GM21737 (cell line): ENCODE measurements around the gene CAMSAP2.
A peak's percentile ranks its signal among the peaks of the same experiment; 100 is the strongest.

Source experiments
- ATAC-seq: cut with Tn5 transposase; IDR thresholded peaks from one replicate; pipeline ENCODE4 v1.9.1; 2021; ENCODE audit warnings: mild to moderate bottlenecking, moderate library complexity; ENCODE audit not compliant: unreplicated experiment

The CAMSAP2 gene

DNA sequence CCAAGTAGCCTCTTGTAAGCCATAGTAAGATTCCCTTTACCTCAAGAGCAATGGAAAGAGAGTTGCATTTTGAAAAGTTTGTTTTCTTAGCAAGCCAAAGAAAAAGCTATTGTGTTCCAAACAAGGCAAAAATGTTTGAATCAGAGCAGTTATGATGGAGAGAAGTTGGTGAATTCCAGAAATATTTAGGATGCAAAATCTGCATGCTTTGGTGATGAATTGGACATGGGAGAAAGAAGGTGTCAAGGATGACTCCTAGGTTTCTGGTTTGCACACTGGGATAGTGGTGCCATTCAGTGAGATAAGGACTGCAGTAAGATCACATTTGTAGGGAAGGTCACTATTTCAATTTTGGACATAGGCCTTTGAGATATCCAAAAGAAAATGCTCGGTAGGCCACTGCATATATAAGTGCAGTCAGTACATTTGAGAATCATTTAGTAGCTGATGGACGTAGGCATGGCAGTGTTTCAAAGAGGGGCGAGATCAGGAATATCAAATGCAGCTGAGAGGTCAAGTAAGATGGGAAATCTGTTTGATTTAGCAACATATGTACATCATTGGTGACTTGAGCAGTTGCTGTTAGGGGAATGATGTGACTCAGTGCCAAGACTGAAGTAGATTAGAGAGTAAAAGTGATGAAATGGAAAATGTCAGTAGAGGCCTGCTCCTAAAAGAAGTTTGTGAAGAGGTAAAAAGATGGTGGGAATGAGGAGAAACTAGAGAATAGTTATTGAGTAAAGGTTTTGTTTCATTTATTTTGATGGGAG lies 100.2 kb downstream of the CAMSAP2 start:
- ATAC-seq = no peak

DNA sequence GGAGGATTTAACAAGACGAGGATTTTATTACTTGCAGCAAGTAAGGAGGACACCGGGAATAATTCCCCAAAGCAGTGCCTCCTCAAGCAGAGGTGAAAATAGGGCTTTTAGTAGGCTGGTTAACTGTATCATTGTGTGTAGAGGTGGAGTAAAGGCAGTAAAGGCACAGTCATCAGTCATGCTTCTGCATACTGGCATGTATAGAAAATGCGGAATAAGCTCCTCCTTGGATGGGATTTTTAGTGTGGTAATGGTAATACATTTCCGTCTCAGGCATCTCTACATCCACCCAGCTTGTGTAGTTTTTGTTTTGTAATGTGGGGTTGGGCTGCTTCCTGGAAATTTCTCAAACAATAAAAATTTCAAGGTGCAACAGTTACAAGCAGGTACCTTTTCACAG lies 106.7 kb downstream of the CAMSAP2 start:
- ATAC-seq = no peak

DNA sequence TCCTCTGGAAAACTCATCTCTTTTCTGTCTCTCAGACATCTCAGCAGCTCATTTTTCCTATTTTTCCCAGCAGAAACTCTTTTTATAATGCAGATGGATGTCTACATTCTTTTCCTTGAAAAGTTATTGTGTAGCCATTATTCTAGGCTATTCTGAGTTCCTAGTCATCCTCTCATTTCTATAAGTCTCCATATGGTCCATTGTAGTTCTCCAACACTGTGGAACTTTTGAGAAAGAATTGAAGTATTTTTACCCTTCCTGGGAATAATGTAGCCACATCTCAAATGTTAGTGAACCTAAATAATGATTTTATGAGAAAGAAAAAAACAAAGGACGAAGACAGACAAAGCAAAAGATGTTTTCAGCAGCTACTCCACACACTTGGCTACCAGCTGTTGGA lies 107.7 kb downstream of the CAMSAP2 start:
- no peak for ATAC-seq

DNA sequence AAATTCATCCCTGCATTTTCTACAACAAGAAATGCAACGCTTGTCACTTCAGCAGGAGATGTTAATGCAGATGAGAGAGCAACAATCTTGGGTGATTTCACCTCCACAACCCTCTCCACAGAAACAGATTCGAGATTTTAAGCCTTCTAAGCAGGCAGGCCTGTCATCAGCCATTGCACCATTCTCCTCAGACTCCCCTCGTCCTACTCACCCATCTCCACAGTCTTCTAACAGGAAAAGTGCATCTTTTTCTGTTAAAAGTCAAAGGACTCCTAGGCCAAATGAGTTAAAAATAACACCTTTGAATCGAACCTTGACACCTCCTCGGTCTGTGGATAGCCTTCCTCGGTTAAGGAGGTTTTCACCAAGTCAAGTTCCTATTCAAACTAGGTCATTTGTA lies 110.7 kb downstream of the CAMSAP2 start:
- ATAC-seq = no peak

DNA sequence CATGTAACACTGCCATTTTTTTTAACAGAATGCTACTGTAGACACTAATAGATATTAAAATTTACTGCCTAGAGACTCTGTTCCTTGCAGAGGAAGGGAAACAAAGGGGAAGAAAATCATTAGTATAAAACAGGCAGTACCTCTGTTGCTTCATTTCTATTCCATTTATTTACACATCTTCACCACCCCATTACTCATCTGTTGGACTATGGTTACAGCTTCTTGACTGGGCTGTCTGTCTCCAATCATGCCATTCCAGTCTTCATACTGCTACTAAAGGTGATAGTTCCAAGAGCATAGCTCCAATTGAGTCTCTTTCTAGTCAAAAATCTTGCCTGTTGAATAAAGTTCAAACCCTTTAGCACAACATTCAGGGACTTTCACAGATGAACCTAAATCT lies 111.9 kb downstream of the CAMSAP2 start:
- ATAC-seq = no peak

DNA sequence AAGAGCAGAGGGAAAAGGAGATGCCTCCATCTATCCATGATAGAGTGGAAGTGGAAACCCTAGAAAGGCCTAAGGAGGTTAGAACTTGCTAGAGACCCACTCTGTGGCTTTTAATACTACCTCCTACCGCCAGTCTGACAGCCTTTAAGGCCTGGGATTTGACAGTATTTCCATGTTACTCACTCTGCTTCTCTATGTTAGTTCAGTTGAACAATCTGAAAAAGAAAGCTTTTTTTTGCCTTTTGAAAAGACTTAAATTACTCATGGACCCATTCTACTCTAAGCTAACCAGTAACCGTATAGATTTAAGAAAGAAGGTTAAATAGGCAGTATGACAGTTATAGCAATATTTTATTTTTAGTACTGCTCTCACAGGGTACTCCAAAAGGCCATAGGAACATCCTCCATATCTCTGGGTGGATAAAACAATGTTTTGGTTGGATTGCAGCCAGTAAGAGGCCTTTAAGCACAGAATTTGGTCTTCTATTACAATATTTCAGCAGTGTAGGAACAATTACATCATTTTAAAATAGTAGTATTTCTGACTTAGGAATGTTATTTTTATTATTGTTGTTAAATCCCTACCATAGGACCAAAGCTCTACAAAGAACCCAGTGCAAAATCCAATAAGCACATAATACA lies 118.1 kb downstream of the CAMSAP2 start:
- ATAC-seq = no peak

DNA sequence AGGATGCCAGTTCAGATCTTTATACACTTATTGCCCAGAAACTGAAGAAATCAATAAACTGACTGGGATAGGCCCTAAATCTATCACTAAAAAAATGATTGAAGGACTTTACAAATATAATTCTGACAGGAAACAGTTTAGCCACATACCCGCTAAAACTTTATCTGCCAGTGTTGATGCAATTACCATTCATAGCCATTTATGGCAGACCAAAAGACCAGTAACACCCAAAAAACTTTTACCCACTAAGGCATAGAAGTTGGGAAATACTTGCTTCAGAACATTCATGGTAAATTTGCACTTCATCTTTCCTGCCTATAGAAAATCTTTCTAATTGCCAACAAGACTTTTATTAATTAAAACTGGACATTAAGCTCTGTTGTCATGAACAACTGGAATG lies 119.1 kb downstream of the CAMSAP2 start:
- ATAC-seq = no peak

DNA sequence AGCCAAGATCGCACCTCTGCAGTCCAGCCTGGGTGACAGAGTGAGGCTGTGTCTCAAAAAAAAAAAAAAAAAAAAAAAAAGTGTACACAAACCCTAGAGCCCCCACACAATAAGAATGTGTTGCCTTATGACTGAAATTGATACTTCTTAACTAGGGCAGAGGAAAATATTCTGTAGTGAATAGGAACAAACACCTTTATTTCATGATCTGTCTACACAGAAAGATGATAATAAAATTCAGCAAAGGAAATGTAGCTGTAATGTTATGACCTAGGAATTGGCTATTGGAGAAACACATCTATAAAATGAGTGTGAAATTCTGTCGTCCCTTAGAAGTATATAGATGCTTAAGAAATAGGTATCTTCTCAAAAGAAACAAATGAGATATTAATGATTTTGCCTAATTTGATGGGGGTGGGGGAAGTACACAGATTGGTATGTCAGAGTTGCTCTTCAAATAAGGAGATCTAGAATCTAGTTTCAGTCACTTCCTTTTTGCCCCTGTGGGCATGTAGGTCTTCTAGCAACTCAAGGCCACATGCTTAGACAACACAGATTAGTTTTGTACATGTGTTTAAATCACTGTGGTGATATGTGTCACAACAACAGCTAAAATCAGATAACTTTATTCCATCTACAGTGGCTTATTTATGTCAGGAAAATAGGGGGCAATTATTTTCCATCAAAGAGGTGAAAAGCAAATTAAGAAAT lies 123.4 kb downstream of the CAMSAP2 start:
- no peak for ATAC-seq

DNA sequence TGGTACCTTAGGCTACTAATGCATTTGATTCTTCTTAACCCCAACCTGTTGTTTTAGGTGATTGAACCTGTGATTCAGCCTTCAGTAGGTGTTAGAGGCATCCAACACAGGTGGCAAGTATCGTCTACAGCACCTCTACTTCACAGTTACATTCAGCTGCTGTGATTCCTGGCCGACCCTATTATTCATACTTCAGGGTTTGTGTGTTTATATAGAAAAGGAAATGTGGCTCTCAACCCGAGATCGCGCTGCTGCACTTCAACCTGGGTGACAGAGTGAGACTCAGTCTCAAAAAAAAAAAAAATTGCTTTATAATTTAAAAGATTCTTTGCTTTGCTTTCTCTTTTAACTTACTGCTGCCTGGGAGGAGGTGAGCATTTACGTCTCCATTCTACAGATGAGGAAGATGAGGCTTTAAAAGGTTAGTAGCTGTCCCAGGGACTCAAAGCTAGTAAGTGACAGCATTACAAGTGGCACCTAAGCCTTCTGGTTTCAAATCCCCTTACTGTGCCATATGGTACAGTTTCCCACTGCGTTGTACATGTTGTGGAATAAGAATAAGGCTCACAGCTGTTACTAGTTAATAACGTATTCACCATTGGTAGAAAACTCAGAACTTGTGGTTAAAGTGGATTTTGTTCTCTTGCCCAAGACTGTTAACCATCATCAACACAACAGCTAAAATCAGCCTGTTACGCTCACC lies 124.2 kb downstream of the CAMSAP2 start:
- no peak for ATAC-seq

DNA sequence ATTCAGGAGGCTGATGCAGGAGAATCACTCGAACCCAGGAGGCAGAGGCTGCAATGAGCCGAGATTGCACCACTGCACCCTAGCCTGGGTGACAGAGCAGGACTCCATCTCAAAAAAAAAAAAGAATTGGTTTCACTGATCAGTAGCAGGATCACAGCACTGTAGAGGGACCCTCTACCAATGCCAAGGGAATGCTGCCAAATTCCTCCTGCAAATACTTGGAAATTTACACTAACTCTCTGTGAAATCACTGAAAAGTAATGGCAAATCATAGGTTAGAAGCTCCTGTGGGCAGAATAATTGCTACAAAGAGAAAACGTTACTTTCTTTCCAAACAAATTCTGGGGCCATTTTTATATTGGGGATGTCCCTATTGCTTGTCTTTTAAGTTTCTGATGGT lies 127.4 kb downstream of the CAMSAP2 start:
- ATAC-seq = no peak

DNA sequence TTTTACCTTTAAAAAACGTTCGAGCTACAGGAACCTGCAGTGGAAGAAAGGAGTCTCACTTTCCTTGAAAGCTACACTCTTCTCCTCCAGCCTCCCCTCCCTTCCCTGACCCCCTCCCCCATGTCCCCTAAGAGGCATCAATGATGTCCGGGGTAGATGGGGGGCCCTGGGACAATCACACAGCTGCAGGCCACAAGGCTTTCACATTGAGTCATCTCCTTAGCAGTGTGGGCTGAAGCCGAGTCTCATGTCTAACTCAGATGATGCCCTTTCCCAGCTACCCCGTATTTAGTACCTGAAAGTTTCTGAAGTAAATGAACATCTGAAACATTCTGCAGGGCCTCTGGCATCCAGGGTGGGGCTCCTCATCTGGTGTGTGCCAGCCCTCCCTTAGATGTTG lies 127.8 kb downstream of the CAMSAP2 start:
- ATAC-seq = peak; percentile 74

DNA sequence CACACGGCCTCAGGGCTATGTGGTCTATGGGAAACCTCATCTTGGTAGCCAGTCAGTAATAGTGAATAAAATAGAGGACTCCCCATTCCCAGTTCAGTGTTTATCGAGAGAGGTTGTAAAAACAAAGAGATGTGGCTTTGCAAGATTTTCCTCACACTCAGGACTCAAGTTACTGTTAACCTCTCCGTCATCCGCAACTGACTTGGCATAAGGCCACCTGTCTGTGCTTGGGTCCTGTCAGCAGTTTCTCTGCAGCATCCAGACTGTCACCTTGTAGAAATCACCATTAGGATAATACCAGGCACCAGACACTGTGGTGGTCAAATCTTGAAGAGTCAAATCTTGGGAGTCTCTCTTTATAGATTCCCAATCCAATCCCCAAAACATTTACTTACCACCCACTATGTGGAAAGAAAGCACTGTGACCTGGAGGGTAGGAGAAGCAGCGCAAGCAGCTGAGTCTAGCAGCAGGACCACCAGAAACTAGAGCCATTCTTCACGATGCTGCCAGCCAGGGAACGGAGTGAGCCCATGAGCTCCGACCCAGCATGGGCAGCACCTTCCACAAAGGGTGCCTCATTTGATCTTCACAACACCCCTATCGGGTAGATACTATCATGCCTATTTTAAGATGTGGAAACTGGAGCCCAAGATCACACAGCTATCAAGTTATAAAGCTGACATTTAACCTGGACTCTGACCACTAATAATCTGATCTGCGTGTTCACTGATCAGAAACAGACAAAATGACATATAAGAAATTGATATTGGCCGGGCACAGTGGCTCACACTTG lies 128.5 kb downstream of the CAMSAP2 start:
- peak; percentile 3 for ATAC-seq

DNA sequence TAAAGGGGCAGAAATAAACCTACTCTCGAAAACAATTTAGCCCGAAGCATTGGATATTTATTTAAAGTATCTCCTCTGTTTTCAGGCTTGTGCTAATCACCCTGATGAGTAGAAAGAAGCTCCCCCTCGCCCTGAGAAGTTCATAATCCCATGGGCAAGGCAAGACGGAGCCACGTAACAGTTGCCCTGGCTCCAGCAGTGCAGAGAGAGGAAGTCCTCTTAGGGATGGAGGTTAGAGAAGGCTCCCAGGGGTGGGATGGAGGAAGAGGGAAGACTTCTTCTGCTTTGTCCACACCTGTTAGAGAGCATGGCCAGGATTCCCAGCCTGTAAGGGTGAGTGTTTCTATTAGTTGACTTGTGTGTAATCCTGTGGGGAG lies 130.7 kb downstream of the CAMSAP2 start:
- ATAC-seq = no peak

DNA sequence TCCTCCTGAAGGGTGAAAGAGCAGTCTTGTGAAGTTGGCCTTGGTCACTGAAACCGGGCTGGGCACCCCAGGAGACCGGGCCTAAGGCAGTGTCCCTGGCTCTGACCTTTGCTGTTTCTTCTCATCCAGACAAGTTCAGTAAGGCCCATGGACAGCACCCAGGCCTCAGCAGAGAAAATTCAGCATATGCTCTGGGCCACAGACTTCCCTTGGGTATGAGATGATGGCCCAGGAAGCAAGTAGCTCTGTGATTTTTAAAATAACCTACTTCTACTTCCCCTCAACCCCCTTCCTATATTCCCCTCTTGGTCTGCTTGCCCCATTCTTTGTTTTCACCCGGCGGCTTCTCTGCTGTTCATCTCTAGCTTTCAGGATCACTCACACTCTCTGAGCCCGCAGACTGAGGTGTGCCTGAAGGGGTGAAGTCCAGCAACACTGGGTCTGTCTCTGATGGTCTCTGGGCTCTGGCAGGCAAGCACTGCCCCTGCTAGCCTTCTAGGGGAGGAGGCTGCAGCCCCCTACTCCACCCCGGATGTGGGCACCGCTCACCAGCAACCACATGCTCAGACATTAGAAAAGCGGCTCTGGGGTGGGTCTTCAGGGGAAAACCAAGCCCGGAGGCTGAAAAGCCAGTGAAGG lies 131.2 kb downstream of the CAMSAP2 start:
- peak; percentile 41 for ATAC-seq

DNA sequence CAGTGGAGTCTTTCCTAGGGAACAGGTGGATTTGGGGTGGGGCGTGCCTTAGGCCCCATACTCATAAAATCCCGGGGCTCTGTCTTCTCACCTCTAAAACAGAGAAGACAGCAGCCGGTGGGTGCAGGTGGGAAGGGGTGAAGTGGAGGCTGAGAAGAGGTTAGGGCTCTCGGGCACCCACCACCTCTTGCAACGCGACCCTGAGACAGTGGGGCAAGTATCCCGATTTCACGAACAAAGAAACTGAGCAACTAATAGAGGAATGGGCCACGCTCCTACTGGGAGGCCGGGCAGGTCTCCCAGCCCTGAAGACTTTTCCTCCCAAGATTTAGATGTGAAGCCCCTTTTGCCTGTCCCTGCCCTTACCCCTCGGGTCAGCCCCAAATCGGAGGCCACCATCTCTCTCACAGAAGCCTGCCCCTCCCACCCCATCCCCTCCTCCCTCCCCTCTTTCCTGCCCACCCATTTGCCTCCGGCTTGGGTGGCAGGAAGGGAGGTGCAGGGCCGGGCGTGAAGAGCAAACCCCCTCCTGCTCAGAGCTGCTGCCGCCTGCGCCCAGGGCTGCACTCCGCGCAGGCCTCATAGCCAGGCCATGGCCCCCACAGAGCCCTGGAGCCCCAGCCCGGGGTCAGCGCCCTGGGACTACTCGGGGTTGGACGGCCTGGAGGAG lies 133.9 kb downstream of the CAMSAP2 start, which contains the start of gene GPR25:
Gene GPR25, plus strand, starts transcription at position 536 of the 670 bp plus-strand sequence. Its CDS starts 57 bp downstream, at position 593.
- ATAC-seq = no peak

DNA sequence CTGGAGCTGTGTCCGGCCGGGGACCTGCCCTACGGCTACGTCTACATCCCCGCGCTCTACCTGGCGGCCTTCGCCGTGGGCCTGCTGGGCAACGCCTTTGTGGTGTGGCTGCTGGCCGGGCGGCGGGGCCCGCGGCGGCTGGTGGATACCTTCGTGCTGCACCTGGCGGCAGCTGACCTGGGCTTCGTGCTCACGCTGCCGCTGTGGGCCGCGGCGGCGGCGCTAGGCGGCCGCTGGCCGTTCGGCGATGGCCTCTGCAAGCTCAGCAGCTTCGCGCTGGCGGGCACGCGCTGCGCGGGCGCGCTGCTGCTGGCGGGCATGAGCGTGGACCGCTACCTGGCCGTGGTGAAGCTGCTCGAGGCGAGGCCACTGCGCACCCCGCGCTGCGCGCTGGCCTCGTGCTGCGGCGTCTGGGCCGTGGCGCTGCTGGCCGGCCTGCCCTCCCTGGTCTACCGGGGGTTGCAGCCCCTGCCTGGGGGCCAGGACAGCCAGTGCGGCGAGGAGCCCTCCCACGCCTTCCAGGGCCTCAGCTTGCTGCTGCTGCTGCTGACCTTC lies 134.5 kb downstream of the CAMSAP2 start:
- no peak for ATAC-seq

DNA sequence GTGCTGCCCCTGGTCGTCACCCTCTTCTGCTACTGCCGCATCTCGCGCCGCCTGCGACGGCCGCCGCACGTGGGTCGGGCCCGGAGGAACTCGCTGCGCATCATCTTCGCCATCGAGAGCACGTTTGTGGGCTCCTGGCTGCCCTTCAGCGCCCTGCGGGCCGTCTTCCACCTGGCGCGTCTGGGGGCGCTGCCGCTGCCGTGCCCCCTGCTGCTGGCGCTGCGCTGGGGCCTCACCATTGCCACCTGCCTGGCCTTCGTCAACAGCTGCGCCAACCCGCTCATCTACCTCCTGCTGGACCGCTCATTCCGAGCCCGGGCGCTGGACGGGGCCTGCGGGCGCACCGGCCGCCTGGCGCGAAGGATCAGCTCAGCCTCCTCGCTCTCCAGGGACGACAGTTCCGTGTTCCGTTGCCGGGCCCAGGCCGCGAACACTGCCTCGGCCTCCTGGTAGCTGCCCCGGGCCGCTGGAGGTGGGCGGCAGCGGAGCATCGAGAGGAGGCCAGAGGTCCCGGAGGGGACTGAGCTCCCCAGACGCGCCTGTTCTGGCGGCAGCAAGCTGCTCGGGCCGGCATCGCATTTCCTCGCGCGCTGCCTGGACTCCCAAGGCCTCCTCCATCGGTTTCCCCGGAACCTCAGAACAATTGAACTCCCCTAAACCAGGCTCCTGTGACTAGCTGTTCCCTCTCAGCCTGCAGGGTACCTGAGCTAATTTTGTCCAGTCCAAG lies 135.1 kb downstream of the CAMSAP2 start:
- no peak for ATAC-seq

DNA sequence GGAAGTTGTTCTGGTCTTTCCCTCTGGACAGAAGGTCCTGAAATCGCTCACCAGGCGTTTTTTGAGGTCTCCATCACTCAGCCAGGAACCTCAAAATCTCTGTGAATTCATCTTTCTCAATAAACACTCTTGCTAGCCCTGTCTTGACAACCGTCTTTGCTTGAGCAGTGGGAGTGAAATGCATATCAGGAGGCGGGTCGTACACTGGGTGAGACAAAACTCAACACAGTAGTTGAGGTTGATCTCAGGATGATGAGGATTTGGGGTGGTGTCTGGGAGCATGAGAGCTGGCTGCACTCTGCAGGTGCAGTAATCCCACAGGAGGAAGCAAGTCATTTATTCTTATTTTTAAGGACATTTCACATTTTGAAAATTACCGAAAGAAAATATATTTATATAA lies 136.0 kb downstream of the CAMSAP2 start:
- no peak for ATAC-seq

DNA sequence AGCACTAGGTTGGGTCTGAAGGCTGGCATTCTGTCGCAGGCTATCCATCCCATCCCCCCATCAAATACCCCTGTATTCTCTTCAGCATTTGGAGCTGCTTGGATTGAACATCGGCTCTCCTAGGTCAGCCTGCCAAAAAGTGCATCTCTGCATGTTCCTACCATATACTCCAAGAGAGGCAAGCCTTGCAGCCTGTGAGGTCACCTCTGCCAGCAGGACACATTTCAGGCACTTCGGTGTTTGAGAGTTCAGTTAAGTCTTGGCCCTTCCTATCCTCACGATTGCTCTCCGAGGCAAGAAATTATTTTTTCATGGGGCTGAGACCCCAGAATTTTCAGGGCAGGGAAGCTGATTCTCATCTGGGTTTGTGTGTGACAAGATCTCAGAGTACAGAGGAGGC lies 136.7 kb downstream of the CAMSAP2 start:
- no peak for ATAC-seq
